SK-N-SH (cell line): ENCODE results near the gene AMFR. TPM values are rescaled to one million over a fixed set of nuclear protein-coding genes. Genes with fewer than 3 reads are reported as not detected.
"Not testable (repeated sequence)": the region's sequence is repeated elsewhere in the genome, so short reads cannot be mapped to it uniquely, and the experiment has no call there.

Experiments used
- CTCF ChIA-PET: fragments of 300-600, 350-600 bp; formaldehyde crosslinking; extraction: SDS; loops from one replicate; lab custom pipeline; 2021; lab: Yijun Ruan, JAX
- POLR2A ChIA-PET: fragments of 350-600 bp; sonication (Branson Sonifier 250); formaldehyde crosslinking; extraction: SDS; loops from one replicate; lab custom pipeline; 2020; ENCODE audit warnings: antibody characterized with exemption, inconsistent platforms; lab: Yijun Ruan, JAX
- DNase-seq: peaks from one replicate; pipeline ENCODE4 v3.0.0; 2012
- H2AFZ ChIP-seq: fragments of 200-600 bp; sonication (generic); 2 replicates; pipeline ENCODE4 v1.8.1; 2016; ENCODE audit warnings: antibody characterized with exemption, mild to moderate bottlenecking, low read depth
- H3F3A ChIP-seq: fragments of 200-600 bp; sonication (generic); replicated peaks from 2 replicates; pipeline ENCODE3; 2016; ENCODE audit warnings: antibody characterized with exemption, mild to moderate bottlenecking; ENCODE audit not compliant: insufficient read depth
- H3K27ac ChIP-seq, 2 experiments: fragments of 200-500 bp in 1 of 2; fragments of 200-600 bp in 1 of 2; sonication (Bioruptor generic) in 1 of 2; sonication (generic), shearing (Covaris generic) in 1 of 2; 2 replicates each; pipeline versions ENCODE4 v1.5.1 to v1.6.1; 2014 to 2016; ENCODE audit warnings: low read depth in 2 of 2, inconsistent platforms in 1 of 2, low read length in 1 of 2, mild to moderate bottlenecking in 1 of 2, mixed read lengths in 1 of 2
- H3K27me3 ChIP-seq: fragments of 200-600 bp; sonication (generic), shearing (Covaris generic); 2 replicates; pipeline ENCODE4 v1.6.1; 2016; ENCODE audit warnings: mixed run types; ENCODE audit not compliant: insufficient read depth
- H3K36me3 ChIP-seq, 2 experiments: fragments of 200-500 bp in 1 of 2; fragments of 200-600 bp in 1 of 2; sonication (Bioruptor generic) in 1 of 2; sonication (generic) in 1 of 2; replicated peaks in 1 of 2; 2 replicates each; pipeline versions ENCODE3 to v1.5.1; 2014 to 2016; ENCODE audit warnings: low read length in 1 of 2, mild to moderate bottlenecking in 1 of 2; ENCODE audit not compliant: insufficient read depth in 2 of 2, control insufficient read depth in 1 of 2
- H3K4me1 ChIP-seq, 2 experiments: fragments of 200-500 bp in 1 of 2; fragments of 200-600 bp in 1 of 2; sonication (Bioruptor generic) in 1 of 2; sonication (generic), shearing (Covaris generic) in 1 of 2; 2 replicates each; pipeline versions ENCODE4 v1.5.1 to v1.6.1; 2014 to 2016; ENCODE audit warnings: low read depth in 1 of 2, low read length in 1 of 2, mixed run types in 1 of 2; ENCODE audit not compliant: insufficient read depth in 2 of 2, control insufficient read depth in 1 of 2
- H3K4me2 ChIP-seq: fragments of 200-600 bp; sonication (generic), shearing (Covaris generic); 2 replicates; pipeline ENCODE4 v1.6.1; 2017; ENCODE audit warnings: mixed run types
- H3K4me3 ChIP-seq, 2 experiments: fragments of 200-500 bp in 1 of 2; fragments of 200-600 bp in 1 of 2; sonication (Bioruptor generic) in 1 of 2; sonication (generic), shearing (Covaris generic) in 1 of 2; 2 replicates each; pipeline versions ENCODE4 v1.5.1 to v1.8.1; 2014 to 2016; ENCODE audit warnings: low read depth in 2 of 2, inconsistent platforms in 1 of 2, low read length in 1 of 2, mild to moderate bottlenecking in 1 of 2, mixed read lengths in 1 of 2, moderate library complexity in 1 of 2
- H3K79me2 ChIP-seq: fragments of 200-600 bp; sonication (generic); 2 replicates; pipeline ENCODE4 v1.8.1; 2017; ENCODE audit warnings: mild to moderate bottlenecking; ENCODE audit not compliant: insufficient read depth
- H3K9ac ChIP-seq: fragments of 200-600 bp; sonication (generic); 2 replicates; pipeline ENCODE4 v1.6.1; 2017; ENCODE audit warnings: mixed run types
- H3K9me2 ChIP-seq: fragments of 200-600 bp; sonication (generic); 2 replicates; pipeline ENCODE4 v1.6.1; 2017; ENCODE audit warnings: mixed run types
- H3K9me3 ChIP-seq: fragments of 200-600 bp; sonication (generic); 2 replicates; pipeline ENCODE4 v1.6.1; 2017; ENCODE audit warnings: mixed run types, mild to moderate bottlenecking, moderate library complexity
- H4K20me1 ChIP-seq: fragments of 200-600 bp; sonication (generic); 2 replicates; pipeline ENCODE4 v1.6.1; 2017; ENCODE audit warnings: mild to moderate bottlenecking, mixed run types; ENCODE audit not compliant: insufficient read depth
- PBX3 ChIP-seq: IDR thresholded peaks from 2 replicates; pipeline ENCODE4; 2012
- WGBS: methylation state at CpG from one replicate; pipeline ENCODE4 v1.1.6; 2017; ENCODE audit warnings: low lambda C conversion rate; 5-methylcytosine and 5-hydroxymethylcytosine counted together
- polyA plus RNA-seq, 3 experiments: library from polyadenylated mRNA; depleted of rRNA; stranded (reverse); fragments of >200 nt; gene quantifications; 2 replicates each; pipeline ENCODE4 v1.2.3, GENCODE V29; 2012

AMFR gene
- polyA plus RNA-seq, 1 of the 3 experiments (the other 2 are of a cell fraction) = 65.3 TPM

GRCh38 chr16:56382459-56382858 is 42.9 kb downstream of the AMFR start (continued):
- no peak for TF ChIP-seq PBX3
- TF ChIP-seq, all 33 proteins: peak for 0

- H3K4me1 ChIP-seq, H2AFZ ChIP-seq, H3F3A ChIP-seq, DNase-seq, POLR2A ChIA-PET, H3K27ac ChIP-seq, H3K4me3 ChIP-seq, H3K9me2 ChIP-seq, CTCF ChIA-PET, H3K9me3 ChIP-seq, H3K27me3 ChIP-seq, H3K9ac ChIP-seq, H4K20me1 ChIP-seq, H3K4me2 ChIP-seq: not testable (repeated sequence)
- 100% methylated on average over 3 of the region's 3 CpGs for WGBS
- Histone ChIP-seq H3K36me3 (peaks cover 33 to 78% of the 10 kb centered on the region in 2 experiments), H3K79me2 (peaks cover 24% of the 10 kb centered on the region; the same call in 1 of the 2 replicates)
Measured at GRCh38 chr16:56380778-56381485, 44.4 kb downstream of the AMFR start.

- H3K27me3 ChIP-seq, CTCF ChIA-PET, H3F3A ChIP-seq, H2AFZ ChIP-seq, H3K9me2 ChIP-seq, DNase-seq, H3K9ac ChIP-seq, H3K9me3 ChIP-seq, H3K27ac ChIP-seq, H3K4me3 ChIP-seq, H4K20me1 ChIP-seq, POLR2A ChIA-PET, H3K4me1 ChIP-seq, H3K4me2 ChIP-seq: not testable (repeated sequence)
- peaks cover 39% of the 10 kb centered on the region for H3K79me2 ChIP-seq
- peaks cover 32 to 78% of the 10 kb centered on the region in 2 experiments for H3K36me3 ChIP-seq
- WGBS = 85% methylated on average over 6 of the region's 6 CpGs
Measured at GRCh38 chr16:56379044-56379443, 46.3 kb downstream of the AMFR start.

- H3K9me2 ChIP-seq, H3K9me3 ChIP-seq, H2AFZ ChIP-seq, H3K9ac ChIP-seq, H3K4me1 ChIP-seq, H4K20me1 ChIP-seq, H3F3A ChIP-seq, DNase-seq, H3K27me3 ChIP-seq, H3K4me3 ChIP-seq, POLR2A ChIA-PET, H3K4me2 ChIP-seq, H3K27ac ChIP-seq: not testable (repeated sequence)
- Histone ChIP-seq H3K36me3 (peaks cover 17 to 46% of the 10 kb centered on the region in 2 experiments), H3K79me2 (peaks cover 53% of the 10 kb centered on the region)
- 92% methylated on average over 6 of the region's 6 CpGs for WGBS
- CTCF ChIA-PET = interaction anchor here (3.3 kb wide), 1 partner anchor 19 kb away, joined by 12 read pairs; no protein-coding TSS in a partner anchor
Measured at GRCh38 chr16:56375792-56376191, 49.6 kb downstream of the AMFR start.
